HFF-Myc (cell line): ENCODE results near the gene NAALADL2.

ENCODE experiments used
- DNase-seq: peaks from one replicate; pipeline ENCODE4 v3.0.0-alpha.2; 2011; ENCODE audit warnings: low read depth; ENCODE audit errors: extremely low read depth
- H3K4me3 ChIP-seq: replicated peaks from 2 replicates; pipeline ENCODE4 v1.5.1; 2011; ENCODE audit warnings: low read depth, mild to moderate bottlenecking, control low read depth, low read length
- TF ChIP-seq, protein P1 (sequence below): IDR thresholded peaks from 2 replicates; pipeline ENCODE4 v1.5.1; 2012; ENCODE audit warnings: mild to moderate bottlenecking, low read depth, low read length, control low read depth; ENCODE audit errors: missing control alignments

Gene NAALADL2

DNA sequence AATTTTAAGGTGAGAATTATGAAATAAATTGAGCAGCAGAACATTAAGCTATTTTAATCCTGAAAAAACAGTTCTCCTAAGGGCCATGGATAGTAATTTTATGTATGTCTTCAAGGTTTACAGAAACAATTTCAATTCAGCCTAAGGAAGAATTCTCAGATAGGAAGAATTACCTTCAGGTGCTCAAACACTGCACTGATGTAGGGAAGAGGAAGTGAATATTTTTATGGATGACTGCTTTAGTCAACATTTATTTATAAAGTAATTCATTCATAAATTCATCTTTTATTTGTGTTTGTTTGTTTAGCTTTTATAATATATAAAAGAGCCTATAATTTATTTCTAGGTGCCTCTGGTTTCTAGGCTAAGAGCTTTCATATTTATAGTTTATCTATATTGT is 620.7 kb downstream of the NAALADL2 start:
- H3K4me3 ChIP-seq = no peak overlapping the region
- DNase-seq = no peak
- TF ChIP-seq, protein P1, sequence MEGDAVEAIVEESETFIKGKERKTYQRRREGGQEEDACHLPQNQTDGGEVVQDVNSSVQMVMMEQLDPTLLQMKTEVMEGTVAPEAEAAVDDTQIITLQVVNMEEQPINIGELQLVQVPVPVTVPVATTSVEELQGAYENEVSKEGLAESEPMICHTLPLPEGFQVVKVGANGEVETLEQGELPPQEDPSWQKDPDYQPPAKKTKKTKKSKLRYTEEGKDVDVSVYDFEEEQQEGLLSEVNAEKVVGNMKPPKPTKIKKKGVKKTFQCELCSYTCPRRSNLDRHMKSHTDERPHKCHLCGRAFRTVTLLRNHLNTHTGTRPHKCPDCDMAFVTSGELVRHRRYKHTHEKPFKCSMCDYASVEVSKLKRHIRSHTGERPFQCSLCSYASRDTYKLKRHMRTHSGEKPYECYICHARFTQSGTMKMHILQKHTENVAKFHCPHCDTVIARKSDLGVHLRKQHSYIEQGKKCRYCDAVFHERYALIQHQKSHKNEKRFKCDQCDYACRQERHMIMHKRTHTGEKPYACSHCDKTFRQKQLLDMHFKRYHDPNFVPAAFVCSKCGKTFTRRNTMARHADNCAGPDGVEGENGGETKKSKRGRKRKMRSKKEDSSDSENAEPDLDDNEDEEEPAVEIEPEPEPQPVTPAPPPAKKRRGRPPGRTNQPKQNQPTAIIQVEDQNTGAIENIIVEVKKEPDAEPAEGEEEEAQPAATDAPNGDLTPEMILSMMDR = no peak

DNA sequence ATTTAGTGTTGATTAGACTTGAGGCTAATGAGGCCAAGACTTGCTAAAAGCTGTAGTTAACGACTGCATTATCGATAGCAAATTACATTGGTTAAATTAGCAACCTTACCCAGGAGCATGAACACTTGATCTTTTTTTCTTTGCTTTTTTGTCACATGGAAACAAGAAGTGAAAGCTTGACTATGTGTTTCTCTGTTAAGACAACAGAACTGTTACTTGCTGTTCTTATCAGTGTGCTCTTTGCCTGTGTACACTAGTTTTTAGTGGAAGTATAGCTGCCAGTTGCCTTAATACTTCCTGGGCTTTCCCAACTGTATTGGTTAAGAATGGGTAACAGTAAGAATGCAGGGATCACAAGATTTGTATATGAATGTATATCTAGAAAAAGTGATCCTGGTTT is 625.5 kb downstream of the NAALADL2 start:
- H3K4me3 ChIP-seq = no peak overlapping the region
- TF ChIP-seq, protein P1 = no peak
- no peak for DNase-seq

DNA sequence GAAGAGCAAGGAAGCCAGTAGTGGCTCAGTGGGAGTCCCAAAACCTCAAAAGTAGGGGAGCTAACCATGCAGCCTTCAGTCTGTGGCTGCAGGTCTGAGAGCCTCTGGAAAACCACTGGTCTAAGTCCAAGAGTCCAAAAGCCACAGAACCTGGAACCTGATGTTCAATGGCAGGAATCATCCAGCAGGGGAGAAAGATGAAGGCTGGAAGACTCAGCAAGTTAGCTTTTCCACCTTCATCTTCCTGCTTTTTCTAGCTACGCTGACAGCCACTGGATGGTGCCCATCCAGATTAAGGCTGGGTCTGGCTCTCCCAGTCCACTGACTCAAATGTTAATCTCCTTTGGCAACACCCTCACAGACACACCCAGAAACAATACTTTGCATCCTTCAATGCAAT is 626.3 kb downstream of the NAALADL2 start:
- no peak overlapping the region for H3K4me3 ChIP-seq
- TF ChIP-seq, protein P1 = no peak

DNA sequence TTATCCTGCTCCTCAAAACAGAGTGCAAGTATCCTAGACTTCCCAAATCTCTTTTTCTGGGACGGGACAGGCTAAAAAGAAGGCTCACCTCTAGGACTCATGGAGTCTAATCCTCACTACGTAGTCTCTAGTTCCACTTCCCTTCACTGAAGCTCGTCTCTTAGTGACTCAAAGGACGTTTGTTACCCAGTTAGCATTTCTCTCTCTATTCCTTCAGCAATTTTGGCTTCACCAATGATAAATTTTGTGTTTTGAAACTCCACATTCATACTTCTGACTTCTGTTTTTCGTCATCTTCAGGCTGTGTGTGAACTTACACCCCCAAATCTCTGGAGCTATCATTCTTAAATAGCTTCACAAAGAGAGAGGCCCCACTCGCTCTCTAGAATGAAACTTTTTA is 627.1 kb downstream of the NAALADL2 start:
- DNase-seq = no peak
- TF ChIP-seq, protein P1 = no peak
- no peak overlapping the region for H3K4me3 ChIP-seq

More for the DNA sequence above, 626.3 kb downstream of the NAALADL2 start:
- DNase-seq = no peak

DNA sequence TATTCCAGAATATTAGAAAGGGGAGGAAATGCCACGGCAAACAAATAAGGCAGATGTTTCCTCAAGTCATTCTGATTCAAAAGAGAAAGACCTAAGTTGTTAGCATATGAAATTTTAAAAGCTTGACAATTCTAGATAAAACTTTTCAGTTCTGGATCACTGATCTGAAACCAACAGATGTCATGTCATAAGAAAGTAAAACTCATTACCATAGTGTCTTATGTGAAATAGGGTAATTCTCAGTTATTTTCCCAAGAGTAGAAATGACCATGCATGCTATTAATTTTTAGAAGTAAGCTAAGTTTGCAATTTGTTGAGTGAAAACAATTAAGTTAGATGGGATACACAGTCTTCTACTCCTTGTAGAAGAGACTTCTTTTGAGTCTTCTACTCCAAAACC is 630.3 kb downstream of the NAALADL2 start:
- H3K4me3 ChIP-seq = no peak overlapping the region
- no peak for DNase-seq
- TF ChIP-seq, protein P1 = no peak

DNA sequence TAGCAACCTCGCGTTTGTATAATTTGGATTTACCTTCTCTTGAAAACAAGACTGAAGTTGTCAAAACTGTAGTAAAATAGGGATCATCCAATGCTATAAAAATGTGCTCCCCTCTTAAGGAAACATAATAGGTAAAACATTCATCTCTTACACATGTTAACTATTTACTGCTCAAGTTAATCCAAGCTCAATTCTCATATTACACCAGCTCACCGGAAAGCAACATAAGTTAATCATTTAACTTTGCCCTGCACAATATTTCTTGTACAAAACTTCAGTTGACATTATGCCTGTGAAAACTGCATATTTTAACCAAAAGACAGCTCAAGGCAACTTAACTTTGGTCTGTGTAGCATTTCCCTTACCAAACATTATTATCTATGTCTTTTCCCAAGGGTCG is 634.2 kb downstream of the NAALADL2 start:
- TF ChIP-seq, protein P1 = no peak
- H3K4me3 ChIP-seq = no peak overlapping the region
- DNase-seq = peak; percentile 11

DNA sequence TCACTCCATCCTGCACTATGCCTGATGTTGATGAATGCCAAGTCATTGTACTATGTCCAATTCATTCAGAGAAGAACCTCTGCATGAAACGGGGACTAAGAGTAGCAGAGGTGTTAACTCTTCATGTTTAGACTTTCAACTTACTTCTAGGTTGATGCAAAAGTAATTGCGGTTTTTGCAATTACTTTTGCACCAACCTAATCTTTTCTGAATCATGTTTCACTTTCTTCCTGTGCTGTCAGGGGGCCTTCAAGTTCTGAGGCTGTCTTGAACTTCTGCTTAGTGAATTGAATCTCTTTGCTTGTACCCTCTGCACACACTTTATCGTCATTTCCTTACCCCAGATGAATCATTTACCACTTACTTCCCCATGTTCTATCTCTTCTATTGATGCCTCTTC is 636.2 kb downstream of the NAALADL2 start:
- TF ChIP-seq, protein P1 = no peak
- no peak overlapping the region for H3K4me3 ChIP-seq
- no peak for DNase-seq
